Posterior cingulate gyrus (tissue), 11 donors: Measurements from ENCODE around the gene ZDHHC22.

Experiments used
- DNase-seq, 10 donors: peaks; one replicate each; pipeline versions ENCODE4 v3.0.0 to v3.0.0-alpha.2; 2020 to 2021; ENCODE audit warnings: mixed read lengths in 3 of 10
- intact Hi-C: fragments of 100-400 bp; cut with DNase I; formaldehyde crosslinking; loops from one replicate; pipeline ENCODE4 v1.15.1; 2023

ZDHHC22 gene

GRCh38 chr14:77088219-77088618 is 53.4 kb downstream of the ZDHHC22 start:
- intact Hi-C loops, result no loop called here
- DNase-seq, result no peak

GRCh38 chr14:77087631-77088030 is 54.0 kb downstream of the ZDHHC22 start:
- DNase-seq, result no peak
- intact Hi-C loops, result no loop called here

- intact Hi-C loops, result no loop called here
- peak in 1 of 10 donors; percentile 42 for DNase-seq
Measured at GRCh38 chr14:77086951-77087350, 54.6 kb downstream of the ZDHHC22 start.

- intact Hi-C loops, result no loop called here
- DNase-seq, result no peak
Measured at GRCh38 chr14:77086017-77086727, 55.4 kb downstream of the ZDHHC22 start.

DNA sequence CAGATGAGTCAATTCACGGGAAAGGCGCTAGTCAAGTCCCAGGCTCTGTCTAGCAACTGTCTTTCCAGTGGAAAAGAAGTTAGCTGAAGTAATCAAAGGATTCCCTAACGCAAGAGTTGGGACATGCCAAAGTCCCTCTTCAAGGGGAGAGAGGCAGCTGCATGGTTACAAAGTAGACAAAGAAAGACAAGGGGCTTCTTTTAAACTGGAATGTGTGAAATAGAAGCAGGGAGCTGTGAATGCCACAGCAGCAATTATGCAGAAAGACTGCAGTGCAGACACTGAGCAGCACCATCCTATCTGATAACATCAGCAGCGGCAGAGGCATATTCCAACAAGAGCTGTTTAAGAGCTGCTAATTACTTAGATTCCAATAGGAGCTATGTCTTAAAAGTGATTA is 56.1 kb downstream of the ZDHHC22 start:
- intact Hi-C loops, result no loop called here

DNA sequence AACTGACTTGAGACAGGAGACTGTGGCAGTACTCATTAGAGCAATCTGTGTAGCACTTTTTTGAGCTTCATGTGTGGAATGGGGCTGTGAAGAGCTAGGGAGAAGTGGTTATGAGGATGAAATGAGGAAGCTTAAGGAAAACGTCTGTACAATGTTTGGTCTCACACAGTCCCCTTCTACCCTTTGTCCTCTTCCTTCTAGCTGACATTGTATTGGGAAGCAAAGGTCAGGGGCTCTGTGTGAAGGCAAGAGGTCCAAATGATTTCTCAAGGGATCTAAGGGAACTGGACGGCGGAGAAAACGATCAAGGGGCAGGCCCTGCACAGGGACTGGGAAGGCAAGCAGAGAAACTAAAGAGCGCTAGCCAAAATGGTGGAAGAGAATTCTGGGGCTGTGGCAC is 56.6 kb downstream of the ZDHHC22 start:
- peak in 1 of 10 donors; percentile 25 for DNase-seq
- intact Hi-C loops, result no loop called here

More for the DNA sequence above, 56.1 kb downstream of the ZDHHC22 start:
- DNase-seq, result peak in 1 of 10 donors; percentile 20

GRCh38 chr14:77083082-77083481 is 58.5 kb downstream of the ZDHHC22 start:
- no peak for DNase-seq
- intact Hi-C loops, result no loop called here

DNA sequence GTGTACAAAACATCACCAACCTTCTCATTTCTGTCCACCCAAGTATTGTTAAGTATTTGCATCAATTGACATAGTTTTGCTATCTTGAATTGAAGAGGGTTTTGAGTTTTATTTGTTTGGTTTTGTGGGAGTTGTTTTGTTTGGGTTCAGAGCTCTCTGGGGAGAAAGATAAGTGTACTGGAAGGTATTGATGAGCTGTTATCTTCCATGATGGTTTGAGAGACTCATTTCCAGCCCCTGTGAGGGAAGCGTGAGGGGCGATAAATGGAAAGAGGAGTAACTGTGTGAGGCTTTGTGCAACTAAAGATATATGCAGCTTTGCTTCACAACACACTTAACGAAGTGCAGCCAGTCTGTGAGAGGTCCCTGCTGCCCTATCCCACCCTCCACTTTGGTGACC is 59.2 kb downstream of the ZDHHC22 start:
- intact Hi-C loops, result no loop called here
- DNase-seq, result peak in 1 of 10 donors; percentile 25
